AG20443 (cell line): ENCODE results near the gene ZNF184.
A peak's percentile ranks its signal among the peaks of the same experiment; 100 is the strongest.

Experiments used
- DNase-seq: peaks from one replicate; pipeline ENCODE4 v3.0.0; 2012; ENCODE audit warnings: low spot score, mixed read lengths

The ZNF184 gene

DNA sequence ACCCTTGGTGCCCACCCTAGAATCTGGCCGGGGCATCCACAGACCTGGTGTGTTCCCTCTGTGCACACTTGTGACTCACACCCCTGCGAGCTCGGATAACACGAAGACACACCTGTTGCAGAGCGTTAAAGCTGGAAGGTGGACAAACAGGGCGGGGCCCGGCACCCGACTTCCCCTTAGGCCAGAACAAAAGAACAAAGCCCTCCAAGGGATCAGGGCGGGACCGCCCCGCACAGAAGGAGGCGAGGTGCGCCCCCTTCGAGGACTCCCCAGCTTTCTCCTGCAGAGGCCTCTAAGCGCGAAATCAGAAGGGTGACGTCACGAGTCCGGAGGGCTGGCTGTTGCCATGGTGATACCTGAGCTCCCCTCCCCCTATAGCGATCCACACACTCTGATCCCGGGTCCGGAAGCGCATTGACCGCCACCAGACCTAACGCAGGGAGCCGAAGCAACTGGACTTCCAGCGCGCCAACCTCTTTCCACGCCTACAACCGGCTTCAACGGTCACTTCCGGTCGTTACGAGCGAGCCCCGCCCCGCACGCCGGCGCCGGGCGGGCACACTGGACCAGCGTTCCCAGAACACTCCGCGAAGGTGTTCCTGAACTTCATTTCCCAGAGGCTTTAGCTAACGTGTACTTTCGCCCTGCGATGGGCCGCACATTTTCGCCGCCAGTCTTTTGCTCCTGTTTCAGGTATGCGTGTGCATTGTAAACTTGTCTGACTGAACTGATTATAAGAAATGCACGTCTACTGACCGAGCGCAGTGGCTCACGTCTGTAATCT lies at the start of gene ZNF184:
Gene ZNF184 (minus strand): TSS at position 489 of the 784 bp plus-strand sequence. CDS start 811 bp downstream, outside the sequence.
- peak; percentile 97 for DNase-seq

GRCh38 chr6:27518881-27519795 lies 46.2 kb upstream of the ZNF184 start:
- DNase-seq, result peak; percentile 76

DNA sequence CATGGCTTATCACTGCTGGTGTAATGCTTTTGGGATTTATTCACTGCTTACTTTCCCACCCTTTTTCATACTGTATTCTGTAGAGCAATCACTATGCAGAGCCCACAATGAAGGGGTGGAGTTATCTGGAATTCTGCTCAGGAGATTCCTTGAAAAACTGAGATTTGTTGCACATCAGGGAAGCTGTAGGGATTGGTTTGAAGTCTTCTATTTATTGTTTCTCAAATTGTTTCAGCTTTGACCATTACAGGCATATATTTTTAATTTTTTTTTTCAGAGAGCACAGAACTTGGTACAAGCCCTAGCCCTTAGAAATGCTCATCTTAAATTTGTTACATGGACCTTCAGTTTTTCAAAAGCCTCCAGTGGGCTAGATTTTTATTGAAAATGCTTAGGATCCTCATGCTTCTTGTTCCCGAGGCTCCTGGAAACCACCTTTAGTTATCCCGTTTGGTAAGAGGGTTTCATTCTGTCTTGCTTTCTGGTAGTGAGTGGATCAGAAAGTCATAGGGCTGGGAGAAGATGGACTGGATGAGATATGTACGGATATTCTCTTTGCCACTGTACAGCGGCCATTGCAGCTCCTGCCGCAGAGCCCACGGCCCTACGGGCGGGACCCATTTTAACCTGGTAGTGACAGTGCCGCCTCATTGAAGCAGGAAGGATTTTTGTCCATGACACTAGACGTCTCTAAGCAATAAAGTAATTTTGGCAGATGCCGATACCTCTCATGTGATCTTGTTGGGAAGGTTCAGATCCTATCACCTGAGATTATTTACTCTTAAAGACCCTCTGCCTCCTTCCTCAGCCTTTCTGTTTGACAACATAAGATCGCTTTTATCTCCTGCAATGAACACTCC lies 45.3 kb upstream of the ZNF184 start:
- no peak for DNase-seq

GRCh38 chr6:27517238-27517637 lies 44.3 kb upstream of the ZNF184 start:
- no peak for DNase-seq

DNA sequence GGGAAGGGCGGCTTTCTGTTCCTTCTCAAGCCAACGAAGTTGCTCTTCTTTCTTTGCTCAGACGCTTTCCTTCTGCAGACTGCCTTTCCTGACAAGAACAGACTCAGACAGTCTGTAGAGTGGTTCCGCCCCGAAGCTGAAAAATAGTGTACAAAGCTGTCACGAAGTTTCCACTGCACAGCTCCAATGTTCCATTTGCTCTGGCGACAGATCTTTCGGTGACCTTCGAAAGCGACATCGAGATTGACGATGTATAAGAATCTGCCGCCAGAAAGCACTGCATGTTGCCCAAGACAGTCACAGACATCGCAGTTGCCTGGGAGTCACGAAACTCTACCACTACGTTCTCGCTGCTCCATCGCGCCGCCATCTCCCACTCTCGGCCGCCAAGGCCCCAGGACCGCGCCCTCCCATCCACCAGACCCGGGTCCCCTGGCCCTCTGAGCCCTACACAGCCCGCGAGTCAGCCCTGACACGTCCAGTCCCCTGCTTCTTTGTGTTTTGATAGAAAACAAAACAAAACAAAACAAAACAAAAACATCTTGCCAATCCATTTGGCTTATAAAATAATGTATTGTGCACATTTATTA lies 42.1 kb upstream of the ZNF184 start:
- DNase-seq, result no peak

- DNase-seq, result no peak
These were observed 39.6 kb upstream of the ZNF184 start for GRCh38 chr6:27512525-27512924.

DNA sequence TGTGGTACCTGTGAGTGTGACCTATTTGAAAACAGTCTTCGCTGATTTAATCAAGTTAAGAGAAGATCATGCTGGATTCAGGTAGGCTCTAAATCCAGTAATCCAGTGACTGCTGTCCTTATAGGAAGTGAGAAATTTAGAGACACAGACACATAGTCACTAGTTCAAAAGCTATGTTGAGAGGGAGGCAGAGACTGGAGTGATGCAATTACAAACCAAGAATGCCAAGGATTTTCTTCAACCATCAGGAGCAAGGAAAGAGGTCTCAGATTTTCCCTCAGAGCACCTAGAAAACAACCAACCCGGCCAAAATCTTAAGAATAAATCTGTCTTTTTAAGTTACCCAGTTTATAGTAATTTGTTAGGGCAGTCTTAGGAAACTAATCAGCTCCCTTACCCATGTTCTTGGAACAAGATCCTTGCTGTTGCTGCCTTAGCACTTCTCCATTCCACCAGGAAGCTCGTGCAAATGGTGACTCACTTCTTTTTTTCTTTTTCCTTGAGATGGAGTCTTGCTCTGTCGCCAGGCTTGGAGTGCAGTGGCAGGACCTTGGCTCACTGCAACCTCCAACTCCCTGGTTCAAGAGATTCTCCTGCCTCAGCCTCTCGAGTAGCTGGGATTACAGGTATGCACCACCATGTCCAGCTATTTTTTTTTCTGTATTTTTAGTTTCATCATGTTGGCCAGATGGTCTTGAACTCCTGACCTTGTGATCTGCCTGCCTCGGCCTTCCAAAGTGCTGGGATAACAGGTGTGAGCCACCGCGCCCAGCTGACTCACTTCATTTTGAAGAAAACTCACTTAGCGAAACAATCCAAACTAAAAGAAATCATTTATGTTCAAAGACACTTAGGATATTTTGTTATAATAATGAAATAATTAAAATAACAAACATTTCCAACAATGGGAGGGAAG lies 34.4 kb upstream of the ZNF184 start:
- DNase-seq, result no peak

DNA sequence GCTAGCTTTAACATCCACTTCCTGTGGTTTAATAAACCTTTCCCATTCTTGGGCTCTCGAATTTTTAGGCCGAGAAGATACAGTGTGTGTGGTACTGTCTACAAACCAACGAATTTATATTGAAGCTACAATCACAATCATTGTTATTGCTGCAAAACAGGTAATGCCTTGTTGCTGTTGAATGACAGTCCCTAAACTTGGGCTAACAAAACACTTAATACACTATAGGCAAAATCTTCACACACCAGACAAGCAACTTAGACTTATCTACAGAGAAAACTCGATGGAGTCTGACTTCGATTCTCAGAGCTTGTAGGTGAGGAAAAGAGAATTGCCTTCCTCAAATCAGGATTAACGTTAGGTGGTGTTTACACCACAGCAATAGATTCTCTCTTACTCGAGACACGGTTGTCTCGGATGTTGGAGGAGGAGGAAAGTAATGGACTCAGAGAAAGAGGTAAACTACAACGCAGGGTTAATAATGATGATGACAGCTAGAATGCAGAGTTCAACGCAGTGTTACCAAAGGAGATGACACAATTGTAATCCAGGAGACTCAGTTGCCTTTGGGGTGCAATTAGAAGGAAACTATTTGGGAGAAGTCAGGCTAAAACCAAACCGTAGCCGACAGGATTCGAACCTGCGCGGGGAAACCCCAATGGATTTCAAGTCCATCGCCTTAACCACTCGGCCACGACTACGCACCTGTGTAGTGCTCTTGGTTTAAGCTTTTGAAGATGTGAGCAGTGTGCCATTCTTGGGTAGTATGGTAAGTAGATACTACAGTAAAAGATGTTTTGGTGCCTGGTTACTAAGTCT lies 32.5 kb upstream of the ZNF184 start:
- DNase-seq, result no peak

- peak; percentile 38 for DNase-seq
These were observed 30.6 kb upstream of the ZNF184 start for GRCh38 chr6:27503436-27504030.

DNA sequence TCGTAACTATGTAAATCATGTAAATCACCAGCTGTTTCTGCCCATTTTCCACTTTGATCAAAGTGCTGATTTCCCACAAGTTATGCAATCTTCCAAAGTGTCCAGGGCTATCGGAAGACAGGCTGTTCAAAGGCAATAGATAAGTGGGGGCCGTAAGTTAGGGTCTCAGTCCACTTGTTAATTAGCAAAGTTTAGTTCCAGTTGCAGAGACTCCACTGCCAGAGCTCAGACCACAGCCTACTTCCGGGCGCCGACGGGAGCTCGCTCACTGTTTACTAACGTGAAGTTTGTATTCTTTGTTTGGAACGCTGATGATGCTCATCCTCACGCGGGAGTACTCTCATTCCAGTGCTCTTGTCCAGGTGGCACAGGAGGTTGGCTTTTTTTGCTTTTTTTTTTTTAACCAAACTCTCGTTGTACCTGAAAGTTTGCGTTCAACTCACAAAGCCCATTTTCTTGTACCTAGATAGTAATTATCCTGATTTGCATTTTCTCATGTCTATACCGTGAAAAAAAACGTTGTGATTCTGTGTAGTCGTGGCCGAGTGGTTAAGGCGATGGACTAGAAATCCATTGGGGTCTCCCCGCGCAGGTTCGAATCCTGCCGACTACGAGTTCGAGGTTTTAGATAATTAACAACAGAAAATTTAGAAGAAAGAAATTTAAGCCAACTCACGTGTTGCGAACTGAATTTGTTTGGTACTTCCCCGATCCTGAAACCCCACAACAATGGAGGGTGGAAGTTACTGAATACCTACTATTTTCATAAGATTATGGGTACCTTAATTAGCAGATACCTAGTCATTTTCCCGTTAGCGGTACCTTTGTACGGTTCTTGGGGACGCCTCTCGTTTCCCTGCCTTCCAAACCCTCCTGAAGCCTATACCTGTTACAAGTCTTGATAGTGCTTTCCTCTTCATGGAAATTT lies 29.9 kb upstream of the ZNF184 start:
- peak; percentile 35 for DNase-seq

GRCh38 chr6:27501187-27501586 lies 28.3 kb upstream of the ZNF184 start:
- no peak for DNase-seq

DNA sequence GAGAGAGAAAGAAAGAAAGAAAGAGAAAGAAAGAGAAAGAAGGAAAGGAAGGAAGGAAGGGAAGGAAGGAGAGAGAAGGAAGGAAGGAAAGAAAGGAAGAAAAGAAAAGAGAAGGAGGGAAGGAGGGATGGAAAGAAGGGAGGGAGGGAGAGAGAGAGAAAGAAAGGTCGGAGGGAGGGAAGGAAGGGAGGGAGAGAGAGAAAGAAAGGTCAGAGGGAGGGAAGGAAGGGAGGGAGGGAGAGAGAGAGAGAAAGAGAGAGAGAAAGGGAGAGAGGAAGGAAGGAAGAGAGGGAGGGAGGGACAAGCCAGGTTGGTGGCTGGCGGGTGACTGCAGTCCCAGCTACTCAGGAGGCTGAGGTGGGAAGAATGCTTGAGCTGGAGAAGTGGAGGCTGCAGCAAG lies 27.3 kb upstream of the ZNF184 start:
- DNase-seq, result no peak

GRCh38 chr6:27495386-27496135 lies 22.7 kb upstream of the ZNF184 start:
- DNase-seq, result peak; percentile 73

GRCh38 chr6:27494987-27495385 lies 22.1 kb upstream of the ZNF184 start:
- no peak for DNase-seq

- no peak for DNase-seq
These were observed 21.2 kb upstream of the ZNF184 start for GRCh38 chr6:27494103-27494502.

GRCh38 chr6:27492631-27493190 lies 19.8 kb upstream of the ZNF184 start:
- DNase-seq, result no peak
